ENCODE measurements around the gene FURIN. TPM values are rescaled to one million over a fixed set of nuclear protein-coding genes. Genes with fewer than 3 reads are reported as not detected.

The FURIN gene
- polyA plus RNA-seq, 1 experiment: 30.9 TPM

DNA sequence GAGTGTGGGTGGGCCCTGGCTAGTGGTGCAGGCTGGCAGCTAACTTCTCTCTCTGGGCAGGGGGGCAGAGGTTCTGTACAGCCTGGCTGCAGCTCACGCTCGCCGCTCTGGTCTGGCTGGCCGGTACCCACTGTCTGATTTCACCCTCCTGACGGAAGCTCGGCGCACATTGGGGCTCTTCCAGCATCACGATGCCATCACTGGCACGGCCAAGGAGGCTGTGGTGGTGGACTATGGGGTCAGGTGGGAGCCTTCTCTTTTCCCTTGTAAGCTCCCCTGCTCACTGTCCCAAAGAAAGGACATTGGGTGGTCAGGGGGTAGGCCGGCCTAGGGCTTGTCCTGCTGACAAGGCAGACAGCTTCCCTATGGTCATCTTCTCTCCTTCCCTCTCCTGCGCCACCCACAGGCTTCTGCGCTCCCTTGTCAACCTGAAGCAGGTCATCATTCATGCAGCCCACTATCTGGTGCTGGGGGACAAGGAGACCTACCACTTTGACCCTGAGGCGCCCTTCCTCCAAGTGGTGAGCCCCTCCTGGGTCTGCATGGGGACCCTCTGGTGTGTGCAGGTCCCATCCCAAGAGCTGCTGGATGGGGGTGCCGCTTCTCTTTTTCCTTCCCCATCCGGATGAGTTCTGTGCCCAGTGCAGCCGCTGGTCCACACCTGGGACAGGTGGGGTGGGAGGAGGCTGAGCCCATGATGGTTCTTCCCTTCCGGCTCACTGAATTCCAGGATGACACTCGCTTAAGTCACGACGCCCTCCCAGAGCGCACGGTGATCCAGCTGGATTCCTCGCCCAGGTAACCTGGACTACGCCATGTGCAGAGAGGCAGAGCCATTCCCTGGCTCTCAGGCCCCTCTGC lies 42.3 kb downstream of the FURIN start:
- CTCF ChIA-PET: no interaction called here
- Histone ChIP-seq H3K27me3 (ENCODE audit: control insufficient read depth, insufficient read depth, low read length) (no peaks in the 10 kb centered on the region), H3K36me3 (ENCODE audit: control insufficient read depth, insufficient read depth, low read length) (peaks cover 34% of the 10 kb centered on the region), H3K4me3 (ENCODE audit: low read depth, low read length) (no peak overlapping the region)
- DNase-seq (ENCODE audit: low read depth): no peak
- TF ChIP-seq, protein P1, sequence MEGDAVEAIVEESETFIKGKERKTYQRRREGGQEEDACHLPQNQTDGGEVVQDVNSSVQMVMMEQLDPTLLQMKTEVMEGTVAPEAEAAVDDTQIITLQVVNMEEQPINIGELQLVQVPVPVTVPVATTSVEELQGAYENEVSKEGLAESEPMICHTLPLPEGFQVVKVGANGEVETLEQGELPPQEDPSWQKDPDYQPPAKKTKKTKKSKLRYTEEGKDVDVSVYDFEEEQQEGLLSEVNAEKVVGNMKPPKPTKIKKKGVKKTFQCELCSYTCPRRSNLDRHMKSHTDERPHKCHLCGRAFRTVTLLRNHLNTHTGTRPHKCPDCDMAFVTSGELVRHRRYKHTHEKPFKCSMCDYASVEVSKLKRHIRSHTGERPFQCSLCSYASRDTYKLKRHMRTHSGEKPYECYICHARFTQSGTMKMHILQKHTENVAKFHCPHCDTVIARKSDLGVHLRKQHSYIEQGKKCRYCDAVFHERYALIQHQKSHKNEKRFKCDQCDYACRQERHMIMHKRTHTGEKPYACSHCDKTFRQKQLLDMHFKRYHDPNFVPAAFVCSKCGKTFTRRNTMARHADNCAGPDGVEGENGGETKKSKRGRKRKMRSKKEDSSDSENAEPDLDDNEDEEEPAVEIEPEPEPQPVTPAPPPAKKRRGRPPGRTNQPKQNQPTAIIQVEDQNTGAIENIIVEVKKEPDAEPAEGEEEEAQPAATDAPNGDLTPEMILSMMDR (IDR thresholded peaks at IDR 0.05; ENCODE audit: insufficient read depth, low read depth, low read length): no peak
- POLR2A ChIA-PET: no interaction called here

- no peaks in the 10 kb centered on the region for H3K27me3 ChIP-seq (ENCODE audit: control insufficient read depth, insufficient read depth, low read length)
- ChIA-PET POLR2A (no interaction called here), CTCF (interaction anchor here (1.2 kb wide), 1 partner anchor 19 kb away, joined by 7 read pairs; no protein-coding TSS in a partner anchor)
- no peak overlapping the region for H3K4me3 ChIP-seq (ENCODE audit: low read depth, low read length)
- TF ChIP-seq, protein P1 (IDR thresholded peaks at IDR 0.05; ENCODE audit: insufficient read depth, low read depth, low read length): no peak
- H3K36me3 ChIP-seq (ENCODE audit: control insufficient read depth, insufficient read depth, low read length): peaks cover 32% of the 10 kb centered on the region
- no peak for DNase-seq (ENCODE audit: low read depth)
Measured at GRCh38 chr15:90911302-90911623, 42.9 kb downstream of the FURIN start.

GRCh38 chr15:90911906-90912769 lies 43.8 kb downstream of the FURIN start:
- ChIA-PET CTCF (interaction anchor here (1.2 to 1.7 kb wide), 2 partner anchors 9 to 18 kb away, joined by 7 to 9 read pairs; partner anchors contain the start of gene MAN2A2), POLR2A (no interaction called here)
- TF ChIP-seq, protein P1 (IDR thresholded peaks at IDR 0.05; ENCODE audit: insufficient read depth, low read depth, low read length): no peak
- H3K36me3 ChIP-seq (ENCODE audit: control insufficient read depth, insufficient read depth, low read length): peaks cover 27% of the 10 kb centered on the region
- no peak overlapping the region for H3K4me3 ChIP-seq (ENCODE audit: low read depth, low read length)
- no peaks in the 10 kb centered on the region for H3K27me3 ChIP-seq (ENCODE audit: control insufficient read depth, insufficient read depth, low read length)
- DNase-seq (ENCODE audit: low read depth): no peak

DNA sequence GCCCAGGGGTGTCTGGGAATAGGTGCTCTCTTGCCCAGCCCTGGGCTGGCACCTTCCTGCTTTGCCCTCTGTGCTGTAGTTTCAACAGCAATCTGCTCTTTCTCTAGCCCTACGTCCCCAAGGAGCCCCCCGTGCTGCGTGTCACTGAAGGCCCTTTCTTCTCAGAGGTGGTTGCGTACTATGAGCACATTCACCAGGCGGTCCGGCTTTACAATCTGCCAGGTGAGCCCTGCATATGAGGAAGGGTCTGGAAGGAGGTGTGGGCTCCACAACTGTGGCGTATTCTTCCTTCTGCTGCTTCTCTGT lies 44.3 kb downstream of the FURIN start:
- CTCF ChIA-PET: interaction anchor here (1.7 kb wide), 1 partner anchor 10 kb away, joined by 9 read pairs; the partner anchor contains the start of gene MAN2A2
- no peak for DNase-seq (ENCODE audit: low read depth)
- Histone ChIP-seq H3K27me3 (ENCODE audit: control insufficient read depth, insufficient read depth, low read length) (no peaks in the 10 kb centered on the region), H3K36me3 (ENCODE audit: control insufficient read depth, insufficient read depth, low read length) (peaks cover 30% of the 10 kb centered on the region), H3K4me3 (ENCODE audit: low read depth, low read length) (no peak overlapping the region)
- POLR2A ChIA-PET: no interaction called here
- TF ChIP-seq, protein P1 (IDR thresholded peaks at IDR 0.05; ENCODE audit: insufficient read depth, low read depth, low read length): no peak

- Histone ChIP-seq H3K27me3 (ENCODE audit: control insufficient read depth, insufficient read depth, low read length) (no peaks in the 10 kb centered on the region), H3K36me3 (ENCODE audit: control insufficient read depth, insufficient read depth, low read length) (peaks cover 37% of the 10 kb centered on the region), H3K4me3 (ENCODE audit: low read depth, low read length) (no peak overlapping the region)
- ChIA-PET CTCF (interaction anchor here (0.7 to 2.0 kb wide), 4 partner anchors 8 to 20 kb away, joined by 3 to 7 read pairs (median 5); partner anchors contain the start of genes HDDC3 and MAN2A2), POLR2A (no interaction called here)
- TF ChIP-seq, protein P1 (IDR thresholded peaks at IDR 0.05; ENCODE audit: insufficient read depth, low read depth, low read length): no peak
- DNase-seq (ENCODE audit: low read depth): no peak
Measured at GRCh38 chr15:90913398-90913944, 45.1 kb downstream of the FURIN start.

All from BJ (cell line).